OCI-LY1 (cell line): ENCODE data around the gene AHDC1.

Experiments used
- H2AFZ ChIP-seq: fragments of 200-600 bp; sonication (generic), shearing (Covaris generic); 2 replicates; pipeline ENCODE4 v1.6.0; 2014; ENCODE audit warnings: antibody characterized with exemption, mild to moderate bottlenecking, low read length
- H3F3A ChIP-seq: fragments of 200-600 bp; sonication (generic), shearing (Covaris generic); 2 replicates; pipeline ENCODE4 v1.6.0; 2014; ENCODE audit warnings: mild to moderate bottlenecking, antibody characterized with exemption, low read length, moderate library complexity; ENCODE audit not compliant: insufficient read depth
- H3K27ac ChIP-seq: fragments of 200-600 bp; sonication (generic); 2 replicates; pipeline ENCODE4 v1.5.1; 2014; ENCODE audit warnings: low read length, mixed run types, mild to moderate bottlenecking, low read depth; ENCODE audit not compliant: poor library complexity, severe bottlenecking
- H3K27me3 ChIP-seq: fragments of 200-600 bp; sonication (generic); 2 replicates; pipeline ENCODE4 v1.6.0; 2014; ENCODE audit warnings: antibody characterized with exemption, mild to moderate bottlenecking, low read length, moderate library complexity; ENCODE audit not compliant: insufficient read depth
- H3K36me3 ChIP-seq: fragments of 200-600 bp; sonication (generic); 2 replicates; pipeline ENCODE4 v1.6.1; 2014; ENCODE audit warnings: mild to moderate bottlenecking, antibody characterized with exemption, low read length, moderate library complexity, mixed read lengths; ENCODE audit not compliant: insufficient read depth
- H3K4me1 ChIP-seq: fragments of 200-600 bp; sonication (generic); 2 replicates; pipeline ENCODE4 v1.5.1; 2014; ENCODE audit warnings: mild to moderate bottlenecking, low read length, moderate library complexity; ENCODE audit not compliant: insufficient read depth, severe bottlenecking
- H3K4me2 ChIP-seq: fragments of 200-600 bp; sonication (generic), shearing (Covaris generic); 2 replicates; pipeline ENCODE4 v1.6.1; 2014; ENCODE audit warnings: low read length
- H3K4me3 ChIP-seq: fragments of 200-600 bp; sonication (generic); 2 replicates; pipeline ENCODE4 v1.5.1; 2014; ENCODE audit warnings: low read length, low read depth, mild to moderate bottlenecking, mixed read lengths; ENCODE audit not compliant: poor library complexity, severe bottlenecking
- H3K79me2 ChIP-seq: fragments of 200-600 bp; shearing (Covaris generic); 2 replicates; pipeline ENCODE4 v1.6.1; 2016; ENCODE audit warnings: mixed run types, low read length, mixed read lengths; ENCODE audit not compliant: insufficient read depth
- H3K9ac ChIP-seq: fragments of 200-600 bp; sonication (generic), shearing (Covaris generic); 2 replicates; pipeline ENCODE4 v1.6.1; 2014; ENCODE audit warnings: mild to moderate bottlenecking, low read length, mixed read lengths
- H3K9me2 ChIP-seq: fragments of 200-600 bp; sonication (generic), shearing (Covaris generic); 2 replicates; pipeline ENCODE4 v1.6.1; 2014; ENCODE audit warnings: low read depth, mild to moderate bottlenecking, low read length, mixed read lengths
- H3K9me3 ChIP-seq: fragments of 200-600 bp; shearing (Covaris generic); 2 replicates; pipeline ENCODE4 v1.6.1; 2014; ENCODE audit warnings: low read length, mixed read lengths
- H4K20me1 ChIP-seq: fragments of 200-600 bp; sonication (generic), shearing (Covaris generic); 2 replicates; pipeline ENCODE4 v1.6.0; 2016; ENCODE audit warnings: mild to moderate bottlenecking, low read length; ENCODE audit not compliant: insufficient read depth
- CTCF ChIP-seq: fragments of 200-600 bp; sonication (generic), shearing (Covaris generic); IDR thresholded peaks from 2 replicates; pipeline ENCODE4 v1.5.1; 2017; ENCODE audit warnings: mild to moderate bottlenecking, antibody characterized with exemption, low read length, moderate library complexity, mixed read lengths
- EZH2 ChIP-seq: fragments of 200-600 bp; sonication (generic), shearing (Covaris generic); IDR thresholded peaks from 2 replicates; pipeline ENCODE4 v1.8.0; 2017; ENCODE audit warnings: borderline replicate concordance, mixed run types, mild to moderate bottlenecking, antibody characterized with exemption, low read length, moderate library complexity, mixed read lengths

The AHDC1 gene

GRCh38 chr1:27598295-27598687 lies 5.7 kb downstream of the AHDC1 start:
- peaks cover 29% of the 10 kb centered on the region for H3K4me1 ChIP-seq
- no peaks in the 10 kb centered on the region for H4K20me1 ChIP-seq
- no peaks in the 10 kb centered on the region for H3K36me3 ChIP-seq
- H3K9ac ChIP-seq, result no peak overlapping the region
- no peak overlapping the region for H2AFZ ChIP-seq
- TF ChIP-seq EZH2 (no peak), CTCF (no peak)
- no peaks in the 10 kb centered on the region for H3K9me2 ChIP-seq
- no peaks in the 10 kb centered on the region for H3F3A ChIP-seq
- no peaks in the 10 kb centered on the region for H3K79me2 ChIP-seq
- H3K27me3 ChIP-seq, result no peaks in the 10 kb centered on the region
- no peak overlapping the region for H3K27ac ChIP-seq
- H3K4me2 ChIP-seq, result no peak overlapping the region
- no peaks in the 10 kb centered on the region for H3K9me3 ChIP-seq
- no peak overlapping the region for H3K4me3 ChIP-seq

- Histone ChIP-seq H3K36me3 (no peaks in the 10 kb centered on the region), H2AFZ (no peak overlapping the region), H3K4me1 (peaks cover 28% of the 10 kb centered on the region), H3K27me3 (no peaks in the 10 kb centered on the region), H3K4me2 (no peak overlapping the region), H3K4me3 (no peak overlapping the region), H3K9me3 (no peaks in the 10 kb centered on the region), H3K9me2 (no peaks in the 10 kb centered on the region), H3K27ac (no peak overlapping the region), H3K79me2 (no peaks in the 10 kb centered on the region), H4K20me1 (no peaks in the 10 kb centered on the region), H3F3A (no peaks in the 10 kb centered on the region), H3K9ac (no peak overlapping the region)
- TF ChIP-seq CTCF (no peak), EZH2 (no peak)
Observed at GRCh38 chr1:27597516-27598294, 6.2 kb downstream of the AHDC1 start.

- H2AFZ ChIP-seq, result no peak overlapping the region
- H3K4me3 ChIP-seq, result no peak overlapping the region
- TF ChIP-seq CTCF (no peak), EZH2 (no peak)
- H4K20me1 ChIP-seq, result no peaks in the 10 kb centered on the region
- no peaks in the 10 kb centered on the region for H3K9me3 ChIP-seq
- no peaks in the 10 kb centered on the region for H3F3A ChIP-seq
- H3K4me1 ChIP-seq, result peaks cover 21% of the 10 kb centered on the region
- no peaks in the 10 kb centered on the region for H3K36me3 ChIP-seq
- H3K27me3 ChIP-seq, result no peaks in the 10 kb centered on the region
- H3K79me2 ChIP-seq, result no peaks in the 10 kb centered on the region
- H3K9me2 ChIP-seq, result no peaks in the 10 kb centered on the region
- no peak overlapping the region for H3K4me2 ChIP-seq
- no peak overlapping the region for H3K27ac ChIP-seq
- H3K9ac ChIP-seq, result no peak overlapping the region
Observed at GRCh38 chr1:27596986-27597385, 7.0 kb downstream of the AHDC1 start.
